GM21576 (cell line): Measurements from ENCODE around the gene ISG20.

Experiments used
- ATAC-seq: cut with Tn5 transposase; IDR thresholded peaks from one replicate; pipeline ENCODE4 v1.9.1; 2021; ENCODE audit warnings: mild to moderate bottlenecking, moderate library complexity; ENCODE audit not compliant: unreplicated experiment

The ISG20 gene

DNA sequence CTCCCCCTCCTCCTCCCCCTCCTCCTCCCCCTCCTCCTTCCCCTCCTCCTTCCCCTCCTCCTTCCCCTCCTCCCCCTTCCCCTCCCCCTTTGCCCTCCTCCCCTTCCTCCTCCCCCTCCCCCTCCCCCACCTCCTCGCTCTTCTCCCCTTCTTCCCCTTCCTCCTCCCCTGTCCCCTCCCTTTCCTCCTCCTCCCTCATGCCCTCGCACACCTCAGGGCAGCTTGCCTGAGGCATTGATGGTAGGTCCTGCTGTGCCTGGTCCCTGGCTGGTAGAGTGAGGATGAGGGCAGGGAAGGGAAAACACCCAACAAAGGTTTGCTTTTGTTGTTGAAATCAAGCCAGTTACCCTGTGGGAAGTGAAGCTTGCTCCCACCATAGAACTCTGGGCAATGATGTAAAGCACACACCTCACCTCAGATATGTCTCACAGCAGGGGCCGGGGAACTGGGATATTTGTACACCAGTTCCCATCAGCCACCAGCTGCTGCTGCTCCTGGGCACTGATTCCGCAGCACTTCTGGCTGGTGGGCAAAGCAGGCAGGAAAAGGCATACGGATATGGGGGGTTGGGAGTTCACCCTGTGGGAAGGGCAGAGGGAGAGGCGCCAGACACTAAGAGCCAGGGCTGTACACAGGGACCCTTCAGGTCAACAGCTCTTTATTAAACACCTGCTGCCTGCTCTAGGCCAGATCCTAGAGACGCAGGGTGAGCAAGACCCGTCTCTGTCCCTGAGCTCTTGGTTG lies 13.8 kb downstream of the ISG20 start:
- no peak for ATAC-seq

DNA sequence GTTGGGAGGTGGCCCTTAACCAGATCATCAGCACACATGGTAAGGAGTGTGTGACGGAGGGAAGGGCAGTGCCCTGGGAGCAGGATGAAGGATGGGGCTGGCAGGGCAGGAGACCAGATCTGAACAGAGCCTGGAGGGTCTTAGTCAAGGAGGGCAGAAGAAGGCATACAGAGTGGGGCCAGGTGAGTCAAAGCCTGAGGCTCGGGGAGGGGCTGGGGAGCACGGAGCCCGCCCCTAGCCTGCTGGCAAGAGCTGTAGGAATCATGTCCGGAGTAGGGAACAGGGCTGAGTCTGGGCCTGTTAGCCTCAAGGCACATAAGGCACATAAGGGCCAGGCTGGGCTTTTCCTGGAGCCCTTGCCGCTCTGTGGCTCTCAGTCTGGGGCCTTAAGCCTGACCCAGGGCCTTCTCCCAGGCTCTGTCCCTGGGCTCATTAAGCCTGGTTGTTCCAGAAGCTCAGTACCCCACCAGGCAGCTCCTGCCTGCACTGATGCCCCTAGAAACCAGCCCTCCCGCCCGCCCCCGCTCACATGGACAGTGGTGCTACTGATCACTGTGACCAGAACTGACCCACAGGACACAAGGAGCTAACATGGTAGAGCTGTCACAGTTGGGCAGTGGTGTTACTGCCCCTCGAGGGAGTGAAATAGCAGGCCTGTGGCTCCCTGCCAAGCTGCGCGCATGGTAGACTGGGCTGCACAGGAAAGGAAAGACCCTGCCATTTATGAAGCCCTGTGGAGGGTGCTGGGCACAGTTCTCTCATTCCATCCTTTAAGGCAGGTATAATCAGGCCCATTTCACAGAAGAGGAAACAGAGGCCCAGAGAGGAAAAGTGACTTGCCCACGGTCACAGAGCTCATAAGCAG lies 14.6 kb downstream of the ISG20 start:
- ATAC-seq, result no peak

DNA sequence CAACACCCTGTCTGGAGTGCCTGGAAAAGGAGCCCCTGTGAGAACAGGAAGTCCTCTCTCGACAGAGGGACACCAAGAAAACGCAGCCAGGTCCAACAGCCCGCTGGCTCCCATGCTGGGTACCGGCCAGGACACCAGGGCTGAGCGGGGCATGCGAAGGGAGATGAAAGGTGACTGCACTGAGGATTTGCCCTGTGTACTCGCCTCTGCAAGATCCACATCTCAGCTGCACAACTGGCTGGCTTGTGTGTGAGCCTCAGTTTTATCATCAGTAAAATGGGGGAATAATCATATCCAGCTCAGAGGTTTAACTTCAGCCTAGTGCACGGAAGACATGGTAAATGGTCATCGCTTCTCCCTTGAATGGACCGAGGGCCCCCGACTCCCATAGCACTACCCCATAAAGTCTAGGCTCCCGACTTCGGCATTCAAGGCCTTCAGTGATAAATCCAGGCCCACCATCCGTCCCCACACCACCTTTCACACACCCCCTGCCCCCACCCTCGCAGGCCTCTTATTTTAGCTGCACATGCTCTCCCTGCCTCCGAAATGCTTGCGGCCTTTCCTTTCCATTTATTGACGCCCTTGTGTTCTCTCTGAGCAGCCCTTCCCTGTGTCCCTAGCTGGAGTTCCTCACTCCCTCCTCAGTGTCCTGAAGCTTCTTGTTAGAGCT lies 15.8 kb downstream of the ISG20 start:
- no peak for ATAC-seq

DNA sequence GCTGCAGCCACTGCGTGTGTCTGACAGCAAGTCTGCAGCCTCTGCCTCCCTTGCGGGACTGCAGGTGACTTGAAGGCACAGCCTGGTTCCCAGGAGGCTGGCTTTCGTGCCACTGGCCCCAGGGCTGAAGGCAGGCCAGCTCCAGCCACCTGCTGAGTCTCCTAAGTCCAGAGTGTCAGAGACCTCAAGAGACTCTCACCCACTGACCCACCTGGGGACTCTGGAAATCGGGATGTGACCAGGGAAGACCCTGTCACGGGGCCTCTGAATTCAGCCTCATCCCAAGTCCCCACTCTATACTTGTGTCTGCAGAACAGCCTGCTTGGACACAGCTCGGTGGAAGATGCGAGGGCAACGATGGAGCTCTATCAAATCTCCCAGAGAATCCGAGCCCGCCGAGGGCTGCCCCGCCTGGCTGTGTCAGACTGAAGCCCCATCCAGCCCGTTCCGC lies 16.3 kb downstream of the ISG20 start:
- no peak for ATAC-seq

DNA sequence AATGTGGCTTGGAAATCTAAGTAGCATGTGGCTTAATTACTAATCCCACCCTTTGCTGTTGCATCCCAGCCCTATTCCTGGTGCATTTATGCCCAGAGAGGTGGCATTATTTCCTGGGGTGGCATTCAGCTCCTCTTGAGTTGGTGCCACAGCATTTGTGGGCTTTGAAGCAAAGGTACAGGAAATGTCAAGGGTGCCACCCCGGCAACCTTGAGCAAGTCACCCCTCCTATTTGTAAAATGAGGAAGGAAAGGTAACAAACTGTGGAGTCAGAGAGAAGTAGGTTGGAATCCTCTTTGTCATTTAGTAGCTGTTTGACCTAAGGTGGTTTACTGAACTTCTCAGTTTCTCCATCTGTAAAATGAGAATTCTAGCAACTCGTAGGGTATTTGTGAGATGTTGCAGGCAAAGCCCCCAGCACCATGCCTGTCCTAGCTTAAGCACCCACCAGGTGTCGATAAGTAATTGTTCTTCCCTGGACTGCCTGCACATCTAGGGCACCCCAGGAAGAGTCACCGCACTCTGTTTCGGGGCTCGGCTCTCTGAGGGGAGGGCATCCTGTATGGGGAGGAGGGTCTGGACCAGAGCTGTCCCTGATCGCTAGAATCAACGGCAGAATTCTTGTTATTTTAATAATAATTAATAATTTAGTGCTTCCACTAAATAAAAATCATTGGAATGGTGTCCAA lies 17.1 kb downstream of the ISG20 start:
- ATAC-seq, result no peak

DNA sequence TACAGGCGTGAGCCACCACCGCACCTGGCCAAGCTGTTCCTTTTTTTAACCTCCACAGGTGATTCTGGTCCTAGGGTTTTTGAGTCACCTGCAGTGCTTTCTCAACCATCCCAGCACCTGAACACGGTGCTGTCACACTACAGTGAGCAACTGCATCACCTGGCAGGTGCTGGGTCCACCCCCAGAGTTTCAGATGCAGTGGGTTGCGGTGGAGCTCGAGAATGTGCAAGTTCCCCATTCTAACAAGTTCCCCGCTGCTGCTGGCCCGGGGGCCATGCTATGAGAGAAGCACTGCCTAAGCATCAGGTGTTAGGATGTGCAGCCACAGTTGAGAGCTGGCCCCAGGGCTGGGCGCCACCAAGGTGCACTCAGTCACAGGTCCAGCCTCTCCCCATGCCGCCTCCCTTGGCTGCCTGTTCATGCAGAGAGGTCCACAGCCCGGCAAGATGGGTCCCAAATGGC lies 18.0 kb downstream of the ISG20 start:
- peak; percentile 95 for ATAC-seq

DNA sequence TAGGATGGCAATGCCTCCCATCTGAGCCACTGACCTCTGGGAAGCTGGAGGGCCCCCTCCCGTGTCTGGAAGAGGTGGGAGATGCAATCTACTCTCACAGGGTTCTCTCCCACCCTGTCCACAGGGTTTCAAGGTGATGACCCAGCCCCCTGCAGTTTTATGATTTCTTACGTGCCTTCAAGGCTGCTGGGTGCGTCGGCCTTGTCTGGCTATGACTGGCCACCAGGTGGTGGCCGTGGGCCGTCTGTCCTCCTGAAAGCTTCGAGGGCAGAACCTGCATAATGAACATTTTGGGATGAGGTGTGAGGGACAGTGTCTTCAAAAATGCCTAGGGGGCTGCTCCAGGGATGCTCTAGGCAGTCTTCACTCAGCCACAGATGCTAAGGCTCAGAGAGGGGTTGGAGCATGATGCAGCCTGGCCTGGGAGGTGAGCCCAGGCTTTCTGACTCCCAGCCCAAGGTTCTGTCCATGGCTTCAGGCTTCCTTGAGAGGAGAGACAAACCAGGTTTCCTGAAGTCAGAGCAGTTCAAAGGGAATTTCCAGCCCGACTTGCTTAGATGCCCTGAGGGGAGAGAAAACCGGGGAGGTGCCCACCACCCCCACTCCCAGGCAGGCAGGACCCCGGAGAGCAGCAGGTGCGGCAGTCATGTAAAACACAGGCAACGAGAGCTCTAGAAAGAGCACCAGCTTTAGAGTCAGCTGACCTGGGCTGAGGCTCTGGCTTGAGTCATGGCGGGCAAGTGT lies 18.7 kb downstream of the ISG20 start:
- ATAC-seq, result no peak

DNA sequence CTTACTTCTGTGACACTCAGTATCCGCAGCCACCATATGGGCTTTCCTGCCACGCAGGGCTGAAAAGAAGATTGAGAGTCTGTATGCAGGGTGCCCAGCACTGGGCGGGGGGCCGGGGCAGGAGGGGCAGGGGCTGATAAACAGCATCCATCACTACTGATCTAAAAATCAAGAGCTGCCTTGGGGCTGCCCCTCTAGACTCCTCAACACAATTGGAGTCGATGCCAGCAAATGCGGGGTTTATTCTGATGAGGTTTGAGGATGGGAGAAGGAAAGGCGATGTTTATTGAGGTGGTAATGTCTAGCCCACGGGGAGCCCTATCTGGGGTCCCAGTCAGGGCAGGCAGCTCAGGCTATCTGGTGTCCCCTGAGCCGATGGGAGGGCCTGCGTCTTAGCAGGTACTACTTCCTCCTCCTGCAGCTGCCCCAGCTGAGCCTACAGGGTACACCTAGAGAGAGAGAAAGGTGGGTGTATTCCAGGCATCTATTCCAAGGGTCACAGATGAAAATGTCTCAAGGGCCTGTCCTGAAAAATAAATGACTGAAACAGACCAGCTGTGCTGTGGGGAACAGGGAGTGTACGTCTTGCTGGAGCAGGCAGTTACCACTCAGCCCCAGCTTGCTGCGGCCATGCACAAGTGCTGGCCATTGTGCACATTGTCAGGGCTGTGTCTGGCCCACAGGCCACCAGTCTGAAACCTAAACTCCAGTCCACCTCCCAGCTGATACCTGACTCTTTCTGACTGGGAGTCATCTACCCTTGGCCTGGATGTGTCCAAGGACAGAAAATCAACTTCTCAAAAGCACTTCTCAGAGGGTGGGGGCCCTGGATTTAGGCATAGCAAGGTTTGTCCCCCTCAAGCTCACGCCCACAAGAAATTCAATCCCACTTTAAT lies 19.5 kb downstream of the ISG20 start:
- ATAC-seq, result no peak

DNA sequence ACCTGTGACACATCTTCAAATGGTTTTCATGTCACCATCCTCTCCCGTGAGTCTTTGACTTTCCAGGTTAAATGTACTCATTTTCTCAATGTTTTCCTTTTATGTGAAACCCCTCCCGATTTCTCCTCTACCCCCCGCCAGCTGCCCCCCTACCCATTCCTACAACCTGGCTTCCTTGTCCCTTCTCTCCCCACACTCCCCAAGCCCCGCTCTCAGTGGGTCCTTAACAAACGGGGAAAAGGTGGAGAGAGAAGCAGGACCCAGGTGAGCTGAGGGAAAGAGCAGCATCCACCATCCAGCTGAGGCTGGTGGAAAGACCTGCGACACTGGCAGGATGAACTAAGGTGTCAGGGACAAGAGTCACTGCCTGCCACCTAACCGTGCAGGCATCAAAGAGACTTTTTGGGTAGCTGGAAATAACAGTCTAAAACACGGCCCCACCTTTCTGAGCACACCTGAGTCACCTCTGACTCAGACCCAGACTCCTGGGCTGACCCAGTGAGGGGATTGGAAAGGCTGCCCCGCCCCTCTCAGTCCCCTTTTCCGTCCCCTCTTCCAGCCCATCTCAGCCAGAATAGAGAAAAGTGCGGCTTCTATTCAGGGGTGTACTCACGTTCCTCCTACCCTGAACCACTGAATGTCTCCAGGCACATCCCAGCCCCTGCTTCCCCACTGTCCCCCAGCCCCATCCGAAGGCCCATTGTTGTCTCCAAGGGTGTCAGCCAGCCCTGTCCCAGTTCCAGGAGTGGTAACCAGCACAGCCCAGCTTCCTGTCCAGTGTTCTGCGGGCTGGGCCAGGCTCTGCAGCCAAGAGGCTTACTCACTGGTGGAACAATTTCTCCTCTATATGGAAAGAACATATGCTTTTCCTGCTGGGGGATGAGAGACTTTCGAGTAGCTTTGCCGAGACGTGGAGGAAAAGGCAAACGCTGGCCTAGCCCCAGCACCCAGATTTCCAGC lies 20.4 kb downstream of the ISG20 start:
- no peak for ATAC-seq

DNA sequence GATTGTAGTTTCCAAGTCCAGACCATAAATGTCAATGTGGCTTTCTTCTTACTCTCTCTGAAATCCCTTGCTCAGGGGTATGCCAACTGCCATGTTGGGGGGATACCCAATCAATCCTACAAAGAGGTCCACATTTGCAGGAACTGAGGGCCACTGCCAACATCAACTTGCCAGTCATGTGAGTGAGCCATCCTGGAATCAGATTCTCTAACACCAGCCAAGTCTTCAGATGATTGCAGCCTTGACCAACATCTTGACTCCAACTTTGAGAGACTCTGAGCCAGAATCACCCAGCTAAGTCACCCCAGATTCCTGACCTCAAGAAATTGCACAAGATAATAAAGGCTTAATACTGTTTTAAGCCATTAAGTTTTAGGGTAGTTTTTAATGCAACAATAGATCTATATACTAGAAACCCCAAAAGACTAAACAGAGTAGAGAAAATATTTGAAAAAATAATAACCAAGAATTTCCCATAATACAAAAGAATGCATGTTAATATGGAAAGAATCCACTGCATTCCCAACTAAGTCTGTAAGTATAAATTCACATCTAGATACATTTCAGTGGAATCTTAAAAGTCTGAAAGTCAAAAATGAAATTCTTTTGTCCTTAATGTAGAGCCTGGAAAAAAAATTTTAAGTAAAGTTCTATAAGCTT lies 22.4 kb downstream of the ISG20 start:
- ATAC-seq, result no peak

DNA sequence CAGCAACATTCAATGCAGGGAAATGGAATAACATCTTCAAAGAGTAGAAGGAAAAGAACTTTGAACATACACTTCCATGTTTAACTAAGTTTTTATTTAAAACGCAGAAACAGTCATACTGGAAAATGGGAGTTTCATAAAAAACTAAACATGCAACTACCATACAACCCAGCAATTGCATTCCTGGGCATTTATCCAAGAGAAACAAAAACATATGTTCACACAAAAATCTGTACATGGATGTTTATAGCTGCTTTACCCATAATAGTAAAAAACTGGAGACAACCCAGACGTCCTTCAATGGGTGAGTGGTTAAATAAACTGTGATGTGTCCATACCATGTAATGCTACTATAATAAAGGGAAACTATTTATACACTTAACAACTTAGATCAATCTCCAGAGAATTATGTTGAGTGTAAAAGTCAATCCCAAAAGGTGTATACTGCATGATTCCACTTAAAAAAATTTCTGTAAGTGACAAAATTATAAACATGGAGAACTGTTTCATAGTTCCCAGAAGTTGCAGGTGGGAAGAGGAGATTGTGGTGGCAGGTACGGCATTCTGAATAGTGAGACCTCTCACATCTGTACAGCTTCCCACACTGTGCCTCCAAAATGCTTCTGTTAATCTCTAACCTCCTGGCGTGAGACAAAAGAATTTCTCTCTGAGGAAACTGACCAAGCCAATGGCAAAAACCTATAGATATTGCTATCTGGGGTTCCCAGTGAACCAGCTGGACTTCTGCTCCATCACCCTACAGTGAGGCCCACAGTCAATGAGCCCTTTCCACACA lies 23.1 kb downstream of the ISG20 start:
- ATAC-seq, result no peak

DNA sequence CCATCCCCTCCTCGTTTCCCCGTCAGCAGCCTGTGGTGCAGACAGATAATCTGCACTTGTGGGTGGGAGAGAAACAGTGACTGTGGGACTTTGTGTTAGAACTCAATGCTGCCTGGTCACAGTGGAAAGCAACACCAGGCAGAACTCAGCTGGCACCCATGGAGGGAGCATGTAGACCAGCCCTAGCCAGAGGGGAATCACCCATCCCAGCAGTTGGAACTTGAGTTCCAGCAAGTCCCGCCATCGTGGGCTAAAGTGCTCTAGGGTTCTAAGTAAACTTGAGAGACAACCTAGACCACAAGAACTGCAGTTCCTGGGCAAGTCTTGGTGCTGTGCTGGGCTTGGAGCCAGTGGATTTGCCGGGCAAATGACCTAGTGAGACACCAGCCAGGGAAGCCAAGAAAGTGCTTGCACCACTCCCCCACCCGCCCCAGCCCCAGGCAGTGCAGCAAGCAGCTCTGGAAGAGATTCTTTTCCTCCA lies 24.4 kb downstream of the ISG20 start:
- ATAC-seq, result no peak

DNA sequence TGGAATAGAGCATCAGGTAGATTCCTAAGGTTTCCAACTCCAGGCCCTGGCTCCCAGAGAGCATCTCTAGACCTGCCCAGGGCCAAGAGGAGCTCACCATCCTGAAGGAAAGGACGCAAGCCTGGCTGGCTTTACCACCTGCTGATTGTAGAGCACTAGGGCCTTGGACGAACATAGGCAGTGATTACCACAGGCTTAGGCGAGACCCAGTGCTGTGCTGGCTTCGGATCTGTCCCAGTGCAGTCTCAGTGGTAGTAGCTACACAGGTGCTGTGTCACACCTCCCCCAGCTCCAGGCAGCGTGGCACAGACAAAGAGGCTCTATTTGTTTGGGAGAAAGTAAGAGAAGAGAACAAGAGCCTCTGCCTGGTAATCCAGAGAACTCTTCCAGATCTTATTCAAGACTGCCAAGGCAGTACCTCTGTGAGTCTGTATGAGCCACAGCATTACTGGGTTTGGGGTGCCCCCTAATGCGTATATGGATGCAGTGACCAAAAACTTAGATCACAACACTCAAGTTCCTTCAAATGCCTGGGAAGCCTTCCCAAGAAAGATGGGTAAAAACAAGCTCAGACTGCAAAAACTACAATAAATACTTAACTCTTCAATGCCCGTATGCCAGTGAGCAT lies 25.4 kb downstream of the ISG20 start:
- no peak for ATAC-seq

DNA sequence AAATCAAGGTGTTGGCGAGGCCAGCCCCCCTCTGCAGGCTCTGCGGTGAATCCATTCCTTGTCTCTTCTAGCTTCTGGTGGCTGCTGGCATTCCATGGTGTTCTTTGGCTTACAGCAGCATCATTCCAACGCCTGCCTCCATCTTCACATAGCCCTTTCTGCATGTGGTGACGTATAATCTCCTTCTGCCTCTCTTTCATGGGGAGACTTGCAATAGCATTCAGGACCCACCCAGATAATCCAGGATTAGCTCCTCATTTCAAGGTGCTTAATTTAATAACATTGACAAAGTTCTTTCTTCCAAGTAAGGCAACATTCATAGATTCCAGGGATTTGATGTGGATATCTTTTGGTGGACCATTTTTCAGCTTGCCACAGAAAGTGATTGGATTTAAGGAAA lies 35.8 kb downstream of the ISG20 start:
- no peak for ATAC-seq

DNA sequence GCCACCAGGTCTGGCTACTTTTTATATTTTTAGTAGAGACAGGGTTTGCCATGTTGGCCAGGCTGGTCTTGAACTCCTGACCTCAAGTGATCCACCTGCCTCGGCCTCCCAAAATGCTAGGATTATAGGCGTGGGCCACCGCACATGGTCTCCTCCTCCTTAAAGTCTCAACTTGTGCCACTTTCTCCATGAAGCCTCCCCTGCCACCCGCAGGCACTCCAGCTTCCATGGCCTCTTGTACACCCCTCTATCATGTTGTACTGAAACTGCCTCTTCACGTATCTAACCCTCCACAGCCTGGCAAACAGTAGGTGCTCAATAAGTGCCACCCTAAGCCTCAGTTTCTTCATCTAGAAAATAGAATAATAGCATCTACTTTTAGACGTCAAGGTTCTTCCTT lies 39.9 kb downstream of the ISG20 start:
- ATAC-seq, result no peak
